GM19193 (cell line): Measurements from ENCODE around the gene NFYC.

Experiments used
- POLR2A ChIP-seq: IDR thresholded peaks from 4 replicates; pipeline ENCODE4 v1.6.1; 2011; ENCODE audit not compliant: insufficient read depth, insufficient read length; ENCODE audit errors: extremely low read depth

The NFYC gene

DNA sequence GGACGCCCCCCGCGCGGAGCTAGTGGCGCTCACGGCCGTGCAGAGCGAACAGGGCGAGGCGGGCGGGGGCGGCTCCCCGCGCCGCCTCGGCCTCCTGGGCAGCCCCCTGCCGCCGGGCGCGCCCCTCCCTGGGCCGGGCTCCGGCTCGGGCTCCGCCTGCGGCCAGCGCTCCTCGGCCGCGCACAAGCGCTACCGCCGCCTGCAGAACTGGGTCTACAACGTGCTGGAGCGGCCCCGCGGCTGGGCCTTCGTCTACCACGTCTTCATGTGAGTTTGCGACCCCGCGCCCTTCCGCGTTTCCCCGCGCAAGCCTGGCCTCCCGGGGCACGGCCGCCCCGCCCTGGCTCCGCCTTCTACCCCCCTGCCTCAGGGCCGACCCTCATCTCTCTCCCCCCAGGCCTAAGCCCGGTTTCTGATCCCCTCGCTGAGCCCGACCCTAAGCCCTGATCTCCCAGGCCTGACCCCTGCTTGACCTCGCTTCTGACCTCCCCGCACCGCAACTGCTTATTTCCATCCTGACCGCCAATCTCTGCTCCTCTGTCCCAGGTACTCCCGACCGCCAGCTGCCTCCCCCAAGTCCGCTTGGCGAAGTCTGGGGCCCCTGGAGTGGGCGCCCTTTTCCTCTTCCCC lies 92.8 kb downstream of the NFYC start:
- TF ChIP-seq POLR2A, result no peak

GRCh38 chr1:40784771-40785151 lies 93.3 kb downstream of the NFYC start:
- no peak for TF ChIP-seq POLR2A

DNA sequence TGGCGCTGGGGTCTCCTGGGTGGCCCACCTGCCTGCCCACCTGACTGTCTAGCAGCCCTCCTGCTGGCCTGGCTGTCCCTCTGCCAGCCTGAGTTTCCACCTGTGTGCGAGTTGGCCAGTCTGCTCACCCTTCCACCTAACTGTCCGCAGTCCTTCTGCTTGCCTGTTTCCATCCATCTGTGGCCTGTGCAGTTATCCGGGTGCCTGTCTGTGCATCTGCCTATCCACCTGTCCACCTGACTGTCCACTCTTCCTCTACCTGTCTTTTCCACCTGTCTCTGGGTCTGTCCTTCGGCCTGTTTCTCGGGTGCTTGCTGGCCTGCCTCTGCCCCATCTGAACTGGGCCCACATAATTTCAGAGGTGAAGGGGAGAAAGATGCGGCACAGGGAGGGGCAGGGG lies 93.9 kb downstream of the NFYC start:
- no peak for TF ChIP-seq POLR2A

DNA sequence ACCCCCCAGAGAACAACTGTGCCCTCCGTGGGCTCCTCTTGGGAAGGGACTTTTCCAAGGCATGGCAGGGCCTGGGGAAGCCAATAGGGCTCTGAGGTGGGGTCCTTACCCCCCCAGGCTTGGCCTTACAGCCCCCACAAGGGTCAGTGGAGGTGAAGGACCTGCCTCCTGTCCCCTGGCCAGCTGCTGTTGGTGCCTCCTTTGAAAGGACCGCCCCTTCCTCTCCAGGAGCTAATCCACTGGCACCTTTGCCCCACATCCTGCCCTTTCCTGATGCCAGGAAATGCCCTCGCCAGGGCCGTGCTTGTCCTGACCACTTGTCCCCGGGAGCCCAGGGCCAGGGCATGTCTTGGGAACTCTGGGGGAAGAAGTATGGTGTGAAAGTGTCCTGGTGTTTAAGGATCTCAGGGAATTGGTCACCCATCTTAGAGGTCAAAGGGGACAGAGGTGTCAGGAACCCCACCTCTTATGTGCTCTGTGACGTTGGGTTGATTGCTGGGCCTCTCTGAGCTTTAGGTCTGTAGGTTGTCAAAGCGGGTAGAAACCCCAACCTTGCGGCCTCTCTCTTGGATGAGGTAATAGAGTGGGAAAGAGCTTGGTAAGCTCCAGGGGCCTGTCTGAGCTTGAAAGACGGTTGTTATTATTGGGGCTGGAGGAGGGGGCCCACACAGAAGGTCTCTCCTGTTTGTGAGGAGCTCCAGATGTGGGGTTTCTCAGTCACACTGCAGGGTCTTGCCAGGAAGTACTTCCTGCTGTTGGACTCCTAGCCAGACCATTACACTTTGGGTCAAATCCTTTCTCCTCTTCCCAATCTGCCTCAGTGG lies 94.9 kb downstream of the NFYC start:
- TF ChIP-seq POLR2A, result no peak

GRCh38 chr1:40786995-40787705 lies 95.6 kb downstream of the NFYC start:
- no peak for TF ChIP-seq POLR2A

DNA sequence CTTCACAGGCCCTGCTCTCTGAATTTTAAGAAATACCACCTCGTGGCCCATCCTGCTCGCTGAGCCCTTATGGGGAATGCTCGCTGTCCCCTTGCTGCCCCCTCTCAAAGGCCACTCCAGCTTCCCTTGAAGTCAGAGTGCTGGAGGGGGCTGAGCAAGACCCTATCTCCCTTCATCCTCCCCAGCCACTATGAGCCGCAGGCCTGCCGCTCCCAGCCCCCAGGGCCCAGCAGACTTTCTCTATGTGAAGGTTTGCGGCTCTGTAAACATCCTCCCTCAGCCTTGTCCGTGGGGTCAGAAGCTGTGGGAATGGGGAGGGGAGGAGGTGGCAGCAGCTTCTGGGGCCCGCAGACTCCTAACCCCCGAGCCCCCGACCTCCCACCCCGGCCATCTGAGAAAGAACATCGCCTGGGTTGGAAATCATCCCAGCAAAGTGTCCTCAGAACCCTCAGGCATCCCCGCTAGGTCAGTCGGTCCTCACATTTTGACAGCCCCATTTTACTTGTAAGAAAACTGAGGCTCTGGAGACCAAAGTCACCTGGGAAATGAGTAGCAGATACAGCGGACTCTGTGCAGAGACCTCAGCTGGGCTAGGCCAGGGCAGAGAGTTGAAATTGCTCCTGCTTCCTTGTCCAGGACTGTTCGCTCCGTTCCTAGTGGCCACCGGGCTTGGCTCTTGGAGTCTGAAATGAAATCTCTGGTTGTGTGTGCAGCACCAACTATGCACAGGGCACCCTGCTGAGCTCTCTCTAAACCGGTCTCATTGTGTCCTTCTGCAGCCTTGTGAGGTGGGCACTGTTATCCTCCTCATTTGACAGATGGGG lies 96.4 kb downstream of the NFYC start:
- TF ChIP-seq POLR2A, result no peak

DNA sequence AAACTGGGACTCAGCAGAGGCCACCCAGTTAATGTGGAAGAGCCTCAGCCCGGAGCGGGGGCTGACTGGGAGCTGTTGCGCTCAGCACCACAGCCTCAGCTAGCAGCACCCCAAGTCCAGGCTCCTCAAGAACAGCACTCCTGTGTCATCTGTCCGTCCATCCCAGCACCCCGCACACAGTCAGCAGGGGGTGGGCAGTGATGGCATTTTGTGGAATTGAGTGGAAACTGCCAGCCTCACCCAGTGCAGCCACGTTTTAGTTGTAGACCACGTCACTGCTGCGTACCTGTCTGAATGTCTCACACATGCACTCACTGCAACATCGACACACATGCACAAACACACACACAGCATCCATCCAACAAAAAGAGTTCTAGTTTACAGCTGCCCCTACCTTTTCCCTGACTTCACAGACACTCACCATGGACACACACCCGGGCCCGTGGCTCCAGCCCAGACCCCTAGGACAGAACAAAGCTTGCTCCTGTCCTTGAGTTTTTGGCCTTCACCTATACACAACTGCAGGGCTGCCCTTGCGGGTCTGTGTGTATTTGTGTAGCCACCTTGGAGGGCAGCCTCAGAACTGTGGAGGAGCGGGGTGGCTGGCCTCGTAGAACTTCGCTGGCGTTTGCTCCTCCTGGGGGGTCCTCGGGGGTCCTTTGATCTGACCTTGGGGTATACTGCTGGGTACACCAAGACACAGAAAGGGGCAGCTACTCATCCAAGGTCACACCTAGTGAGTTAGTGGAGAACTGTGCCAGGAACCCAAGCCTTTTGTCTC lies 97.2 kb downstream of the NFYC start:
- TF ChIP-seq POLR2A, result no peak

- TF ChIP-seq POLR2A, result no peak
These were observed 97.8 kb downstream of the NFYC start for GRCh38 chr1:40789342-40789598.

GRCh38 chr1:40789661-40790430 lies 98.3 kb downstream of the NFYC start:
- TF ChIP-seq POLR2A, result no peak

- no peak for TF ChIP-seq POLR2A
These were observed 100.5 kb downstream of the NFYC start for GRCh38 chr1:40792036-40792435.

DNA sequence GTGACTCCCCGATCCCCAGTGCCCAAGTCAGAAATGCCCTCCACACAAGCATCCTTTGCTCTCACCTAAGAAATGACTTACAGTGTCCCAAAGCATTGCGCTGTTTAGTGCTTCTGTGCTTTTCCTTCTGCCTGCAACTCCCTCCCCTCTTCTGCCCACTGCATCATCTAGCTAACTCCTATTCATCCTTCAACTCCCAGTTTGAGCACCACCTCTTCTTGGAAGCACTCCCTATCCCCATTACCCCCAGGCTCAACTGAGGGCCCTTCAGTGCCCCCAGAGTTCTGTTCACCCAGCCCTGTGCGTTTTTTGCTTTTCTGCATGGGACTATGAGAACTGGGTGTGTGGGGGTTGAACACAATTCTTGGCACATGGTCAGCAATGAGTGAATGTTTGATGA lies 102.1 kb downstream of the NFYC start:
- TF ChIP-seq POLR2A, result no peak

- no peak for TF ChIP-seq POLR2A
These were observed 102.5 kb downstream of the NFYC start for GRCh38 chr1:40794048-40794447.

- no peak for TF ChIP-seq POLR2A
These were observed 103.6 kb downstream of the NFYC start for GRCh38 chr1:40794974-40795715.

DNA sequence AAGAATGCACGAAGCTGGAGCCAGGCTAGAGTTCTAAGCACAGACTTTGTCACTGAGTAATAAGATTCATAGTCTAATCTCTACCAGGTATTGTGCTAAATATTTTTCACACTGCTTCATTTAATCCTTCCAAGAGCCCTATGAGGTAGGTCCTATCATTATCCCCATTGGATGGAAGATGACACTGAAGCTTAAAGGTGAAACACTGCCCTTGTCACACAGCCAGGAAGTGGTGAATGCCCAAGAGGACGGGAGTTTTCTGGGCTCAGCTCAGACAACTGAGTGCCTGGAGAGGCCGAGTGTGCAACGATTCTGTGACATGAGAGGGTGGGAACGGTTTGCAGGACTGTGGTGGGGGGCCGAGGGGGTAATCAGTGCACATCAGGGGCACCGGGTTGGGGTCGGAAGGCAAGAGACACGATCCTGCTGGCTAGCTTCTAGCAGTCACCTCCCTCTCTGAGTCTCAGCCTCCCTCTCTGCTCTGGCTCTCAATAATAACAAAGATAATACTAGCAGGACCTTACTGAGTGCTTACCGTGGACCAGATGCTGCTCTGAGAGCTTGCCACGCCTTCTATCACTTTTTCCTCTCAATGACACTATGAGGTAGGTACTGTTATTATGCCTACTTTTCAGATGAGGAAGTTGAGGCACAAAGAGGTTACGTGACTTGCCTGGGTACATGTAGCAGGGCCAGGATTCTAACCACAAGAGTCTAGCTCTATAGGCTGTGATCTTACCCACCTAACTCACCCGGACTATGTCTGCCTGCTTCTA lies 104.5 kb downstream of the NFYC start:
- no peak for TF ChIP-seq POLR2A
